SK-MEL-5 (cell line): Measurements from ENCODE around the gene USP12. TPM values are rescaled to one million over a fixed set of nuclear protein-coding genes. Genes with fewer than 3 reads are reported as not detected.

Experiments used
- DNase-seq: peaks from one replicate; pipeline ENCODE4 v3.0.0-alpha.2; 2016; ENCODE audit warnings: low read depth, low spot score
- in situ Hi-C: cut with HindIII; loops from 2 replicates; pipeline ENCODE4 v1.10.0; 2016; ENCODE audit warnings: low sequenced_read_pairs, high pct_unique_total_duplicates, low pct_unique_long_range_greater_than_20kb
- total RNA-seq: library from RNA; depleted of rRNA; stranded (reverse); fragments of >200 nt; shearing (Covaris generic); gene quantifications from 2 replicates; pipeline ENCODE4 v1.2.3, GENCODE V29; 2014; rRNA removed

The USP12 gene
- total RNA-seq, 1 experiment from 2014 or later, result 20.7 TPM

GRCh38 chr13:27035892-27036235 lies 135.7 kb downstream of the USP12 start:
- DNase-seq, result no peak

DNA sequence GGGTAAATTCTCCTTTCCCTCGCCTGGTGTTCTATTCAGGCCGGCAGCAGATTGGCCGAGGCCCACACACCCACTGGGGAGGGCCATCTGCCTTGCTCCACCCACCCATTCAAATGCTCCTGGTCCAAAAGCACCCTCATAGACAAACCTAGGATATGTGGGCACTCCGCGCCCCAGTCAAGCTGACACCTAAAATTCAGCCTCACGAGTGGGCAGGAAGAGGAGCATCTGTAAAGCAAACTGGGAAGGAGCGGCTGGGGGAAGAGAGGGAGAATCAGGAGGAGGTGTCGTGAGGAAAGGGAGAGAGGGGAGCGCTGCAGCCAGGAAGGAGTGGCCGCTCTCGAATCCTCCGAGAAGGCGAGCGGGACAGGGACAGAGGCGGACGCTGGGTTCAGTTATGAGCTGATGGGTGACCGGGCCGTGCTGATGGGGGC lies 136.9 kb downstream of the USP12 start:
- in situ Hi-C loops, result no loop called here

More at GRCh38 chr13:27035892-27036235, 135.7 kb downstream of the USP12 start:
- in situ Hi-C loops, result no loop called here

DNA sequence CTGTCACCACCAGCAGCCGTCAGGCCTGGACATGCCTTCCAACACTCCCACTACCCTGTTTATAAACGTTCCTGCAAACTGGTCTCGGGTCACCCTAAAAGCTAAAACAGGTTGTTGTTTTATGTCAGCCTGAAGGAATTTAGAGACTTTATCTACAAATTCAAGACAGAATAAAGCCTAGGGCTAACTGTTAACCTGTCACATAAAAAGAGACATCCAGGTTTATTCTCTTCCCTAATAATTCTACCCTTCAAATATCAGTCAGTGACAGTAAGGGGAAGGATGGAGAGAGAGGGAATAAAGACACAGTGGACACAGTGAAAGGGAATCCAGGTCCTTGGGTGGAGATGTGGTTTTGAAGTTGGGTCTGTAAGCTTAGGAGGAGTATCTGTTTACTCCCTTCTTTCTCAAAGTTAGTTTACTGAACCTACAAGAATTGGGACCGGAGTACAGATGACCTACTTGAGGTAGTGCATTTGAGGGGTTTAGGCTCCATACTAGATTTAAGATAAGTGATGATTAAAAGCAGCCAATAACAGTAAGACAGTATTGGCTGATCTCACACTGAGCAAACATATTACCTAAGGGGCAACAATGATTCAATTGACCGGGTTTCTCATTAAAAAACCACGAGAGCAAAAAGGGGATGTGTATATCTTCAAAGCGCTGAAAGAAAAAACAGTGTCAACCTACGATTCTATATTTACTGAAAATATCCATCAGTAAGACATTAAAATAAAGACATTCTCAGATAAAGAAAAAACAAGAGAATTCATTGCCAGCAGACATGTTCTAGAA lies 142.7 kb downstream of the USP12 start:
- in situ Hi-C loops, result no loop called here
- no peak for DNase-seq

More for the DNA sequence above, 136.9 kb downstream of the USP12 start:
- DNase-seq, result no peak

GRCh38 chr13:27027086-27027667 lies 144.4 kb downstream of the USP12 start:
- DNase-seq, result no peak
- in situ Hi-C loops, result no loop called here

DNA sequence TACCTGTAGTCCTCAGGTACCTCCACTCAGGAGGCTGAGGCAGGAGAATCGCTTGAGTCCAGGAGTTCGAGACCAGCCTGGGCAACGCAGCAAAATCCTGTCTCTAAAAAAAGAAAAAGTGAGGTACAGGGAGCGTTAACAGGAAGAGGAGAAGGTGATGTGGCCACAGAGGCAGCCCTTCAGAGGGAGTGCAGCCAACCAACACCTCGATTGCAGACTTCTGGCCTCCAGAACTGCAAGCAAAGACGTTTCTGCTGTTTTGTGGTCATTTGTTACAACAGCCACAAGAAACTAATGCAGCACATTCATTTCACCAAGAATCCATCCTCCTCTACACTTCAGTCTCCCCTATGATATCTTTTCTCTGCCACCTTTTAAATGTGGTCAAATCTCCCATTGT lies 145.2 kb downstream of the USP12 start:
- no peak for DNase-seq
- in situ Hi-C loops, result no loop called here

DNA sequence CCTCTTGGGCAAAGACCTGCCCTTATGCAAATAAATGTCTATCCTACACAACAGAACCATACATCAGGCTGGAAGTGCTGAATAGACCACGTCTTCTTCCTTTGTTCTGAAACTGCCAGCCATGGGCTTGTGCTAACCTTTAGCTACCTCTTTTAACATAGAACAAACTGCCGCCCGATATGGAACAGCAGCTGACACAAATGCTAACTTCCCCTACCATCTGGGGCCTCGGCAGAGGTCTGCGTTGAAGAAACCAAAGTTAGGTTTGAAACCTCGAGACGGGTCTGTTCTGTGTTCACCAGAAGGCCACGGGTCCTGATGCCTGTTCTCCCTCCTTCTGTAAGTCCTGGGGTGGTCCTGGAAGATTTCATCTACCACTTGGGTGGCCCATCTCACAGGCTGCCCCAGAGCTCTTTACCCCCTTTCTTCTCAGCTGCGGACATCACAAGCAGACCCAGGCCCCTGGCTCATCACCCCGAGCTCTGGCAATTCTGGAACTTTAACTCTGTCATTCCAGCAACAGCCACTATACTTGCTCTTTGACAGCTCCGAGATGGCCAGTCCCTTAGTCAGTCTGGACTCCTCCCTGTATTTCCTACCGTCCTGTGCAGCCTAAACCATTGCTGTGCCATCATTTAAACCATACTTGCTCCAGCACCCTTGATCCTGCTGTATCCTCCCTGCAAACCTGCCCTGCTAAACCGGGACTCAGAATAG lies 146.7 kb downstream of the USP12 start:
- in situ Hi-C loops, result no loop called here
- DNase-seq, result no peak

GRCh38 chr13:27024074-27024461 lies 147.5 kb downstream of the USP12 start:
- in situ Hi-C loops, result no loop called here
- DNase-seq, result no peak

GRCh38 chr13:27023385-27024073 lies 148.1 kb downstream of the USP12 start:
- no peak for DNase-seq
- in situ Hi-C loops, result no loop called here

GRCh38 chr13:27022571-27023311 lies 148.9 kb downstream of the USP12 start:
- peak; percentile 8 for DNase-seq
- in situ Hi-C loops, result no loop called here

GRCh38 chr13:27020415-27020814 lies 151.2 kb downstream of the USP12 start:
- DNase-seq, result no peak
- in situ Hi-C loops, result no loop called here

- DNase-seq, result no peak
- in situ Hi-C loops, result no loop called here
Measured at GRCh38 chr13:27018882-27019281, 152.7 kb downstream of the USP12 start.

DNA sequence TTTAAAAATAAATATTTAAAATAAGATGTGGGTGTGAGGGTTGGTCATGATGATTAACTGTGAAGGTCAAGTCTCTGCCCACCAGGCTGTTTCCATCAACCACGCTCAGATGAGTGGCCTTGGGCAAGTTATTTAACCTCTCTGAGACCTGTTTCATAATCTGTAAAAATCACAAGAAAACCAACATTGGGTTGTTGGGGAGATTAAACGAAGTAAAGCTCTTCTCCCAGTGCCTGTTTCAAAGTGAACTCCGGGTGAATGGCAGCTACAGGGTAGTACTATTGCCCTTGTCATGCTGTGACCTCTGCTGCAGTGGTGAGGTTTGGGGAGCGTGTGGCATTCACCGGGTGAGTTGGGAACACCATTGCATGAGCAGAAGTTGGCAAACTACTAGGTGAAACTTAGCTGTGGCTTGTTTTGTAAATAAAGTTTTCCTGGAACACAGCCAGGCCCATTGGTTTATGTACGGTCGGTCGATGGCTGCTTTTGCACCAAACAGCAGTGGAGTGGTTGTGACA lies 153.2 kb downstream of the USP12 start:
- DNase-seq, result no peak
- in situ Hi-C loops, result no loop called here

GRCh38 chr13:27016875-27017274 lies 154.7 kb downstream of the USP12 start:
- no peak for DNase-seq
- in situ Hi-C loops, result no loop called here

Other genes starting within 250 kb of the USP12 start
- gene RPL21, start 79.7 kb upstream of the USP12 start, total RNA-seq, result 1,344 and 1,559 TPM in 2 replicates
- gene RASL11A, start 99.0 kb upstream of the USP12 start, total RNA-seq, result 0.27 and 1.7 TPM in 2 replicates